HepG2 (cell line): ENCODE results near the gene AURKA. TPM values are rescaled to one million over a fixed set of nuclear protein-coding genes. Genes with fewer than 3 reads are reported as not detected.

Source experiments
- BCL6 ChIP-seq: IDR thresholded peaks from 2 replicates; pipeline ENCODE4 v1.6.1; 2016; ENCODE audit warnings: missing genetic modification reagents, missing compliant biosample characterization
- IKZF4 ChIP-seq: sonication (generic); formaldehyde crosslinking; IDR thresholded peaks from 2 replicates; pipeline ENCODE4 v1.5.1; 2020; ENCODE audit warnings: borderline replicate concordance, mild to moderate bottlenecking, low read depth, missing genetic modification reagents; ENCODE audit errors: not compliant biosample characterization
- PTBP1 ChIP-seq: fragments of 200-400 bp; formaldehyde crosslinking; IDR thresholded peaks from 2 replicates; pipeline ENCODE4 v1.6.1; 2018; ENCODE audit warnings: low read length, low read depth; ENCODE audit not compliant: poor library complexity, severe bottlenecking
- RFXAP ChIP-seq: sonication (generic); formaldehyde crosslinking; IDR thresholded peaks from 2 replicates; pipeline ENCODE4 v1.4.0; 2020; ENCODE audit warnings: missing genetic modification reagents, borderline replicate concordance
- ZFP36 ChIP-seq: fragments of 150-350 bp; IDR thresholded peaks from 2 replicates; pipeline ENCODE4 v1.6.1; 2018; ENCODE audit warnings: borderline replicate concordance, low read length, low read depth; ENCODE audit not compliant: partially characterized antibody
- ZFP41 ChIP-seq: sonication (generic); formaldehyde crosslinking; IDR thresholded peaks from 2 replicates; pipeline ENCODE4 v1.4.0; 2020; ENCODE audit warnings: mild to moderate bottlenecking, missing genetic modification reagents, borderline replicate concordance
- ZNF260 ChIP-seq: sonication (generic); formaldehyde crosslinking; IDR thresholded peaks from 2 replicates; pipeline ENCODE4 v1.4.0; 2020; ENCODE audit warnings: missing genetic modification reagents, low read depth, mild to moderate bottlenecking, borderline replicate concordance
- ZNF263 ChIP-seq: sonication (generic); formaldehyde crosslinking; IDR thresholded peaks from 2 replicates; pipeline ENCODE4 v1.4.0; 2020; ENCODE audit warnings: missing genetic modification reagents
- ZNF556 ChIP-seq: sonication (generic); formaldehyde crosslinking; IDR thresholded peaks from 2 replicates; pipeline ENCODE4 v1.4.0; 2020; ENCODE audit warnings: mild to moderate bottlenecking, missing genetic modification reagents, borderline replicate concordance
- ZNF615 ChIP-seq: sonication (generic); formaldehyde crosslinking; IDR thresholded peaks from 2 replicates; pipeline ENCODE4 v1.5.0; 2020; ENCODE audit warnings: mild to moderate bottlenecking, missing genetic modification reagents, borderline replicate concordance
- polyA plus RNA-seq, 8 experiments: library from polyadenylated mRNA; depleted of rRNA in 3 of 8; stranded (reverse) in 7 of 8; unstranded in 1 of 8; fragments of >200 nt; fragmentation: Illumina TruSeq in 4 of 8; extraction: Trizol in 4 of 8; gene quantifications; 2 replicates each; pipeline versions ENCODE4 v1.2.1 to v1.2.3, GENCODE V29; 2011 to 2016; ENCODE audit warnings: low read depth in 4 of 8, missing spikeins in 1 of 8, mixed read lengths in 1 of 8; ENCODE audit not compliant: insufficient read depth in 1 of 8
- total RNA-seq, 5 experiments: library from RNA; depleted of rRNA; stranded (reverse); fragments of >200 nt; fragmentation: Illumina TruSeq; extraction: Trizol; gene quantifications; 2 replicates each; pipeline ENCODE4 v1.2.3, GENCODE V29; 2016; ENCODE audit warnings: low read depth in 1 of 5
- TF ChIP-seq, protein P1 (sequence below): sonication (generic); formaldehyde crosslinking; IDR thresholded peaks from 2 replicates; pipeline ENCODE4 v1.4.0; 2020; ENCODE audit warnings: missing genetic modification reagents
- TF ChIP-seq, protein P2 (sequence below): sonication (generic); formaldehyde crosslinking; IDR thresholded peaks from 2 replicates; pipeline ENCODE4 v1.8.0; 2022; ENCODE audit warnings: mild to moderate bottlenecking, missing genetic modification reagents, borderline replicate concordance
- TF ChIP-seq, protein P3 (sequence below): sonication (generic); formaldehyde crosslinking; IDR thresholded peaks from 2 replicates; pipeline ENCODE4 v1.5.1; 2020; ENCODE audit warnings: missing genetic modification reagents, mild to moderate bottlenecking, borderline replicate concordance
- TF ChIP-seq, protein P4 (sequence below): sonication (generic); formaldehyde crosslinking; IDR thresholded peaks from 2 replicates; pipeline ENCODE4 v1.4.0; 2020; ENCODE audit warnings: missing genetic modification reagents

The AURKA gene
- total and polyA plus RNA-seq, 2 of the 13 experiments (the other 11 are each of a cell fraction or from before 2014, with no cell fraction given): 96.4 to 224 TPM

DNA sequence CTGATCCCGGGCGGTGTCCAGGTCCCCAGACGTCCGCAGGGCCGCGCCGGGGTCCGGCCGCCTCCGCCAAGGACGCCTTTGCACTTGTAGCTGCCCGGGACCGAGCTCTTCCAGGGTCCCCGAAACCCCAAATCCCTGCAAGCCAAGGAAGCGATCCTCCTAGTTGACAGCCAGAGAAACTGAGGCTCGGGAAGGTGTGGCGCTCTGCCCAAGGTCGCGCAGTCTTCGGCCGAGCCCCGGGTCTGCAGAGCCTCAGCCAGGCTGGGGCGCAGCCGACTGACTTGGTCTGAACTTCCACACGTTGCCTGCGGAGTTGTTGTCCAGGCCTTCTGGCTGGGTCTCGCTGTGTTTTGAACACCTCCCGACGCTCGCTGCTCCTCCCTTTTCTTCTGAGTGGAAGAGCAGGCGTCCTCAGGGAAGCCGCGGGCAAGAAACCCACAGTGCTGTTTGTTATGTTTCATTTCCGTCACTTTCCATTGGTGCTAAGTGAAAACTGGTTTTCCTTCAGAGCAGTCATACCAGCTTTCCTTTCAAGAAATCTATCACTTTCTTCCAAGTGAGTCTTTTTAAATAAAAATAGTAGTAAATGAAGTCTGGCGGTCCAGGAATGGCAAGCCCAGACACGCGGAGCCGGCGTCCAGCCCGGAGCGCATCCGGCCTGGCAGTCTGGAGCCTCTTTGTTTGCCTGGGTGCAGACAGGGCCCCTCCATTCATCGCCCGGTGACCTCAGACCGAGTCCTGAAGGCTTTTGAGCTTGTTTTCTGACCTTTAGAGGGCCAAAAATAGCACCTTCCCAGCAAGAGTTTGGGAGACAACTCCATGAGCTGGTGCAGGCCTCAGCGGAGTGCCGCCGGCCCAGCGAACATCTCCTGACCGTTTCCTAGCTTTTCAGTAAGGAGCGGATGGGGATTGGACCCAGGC lies 32.5 kb downstream of the AURKA start (continued):
- TF ChIP-seq ZNF263 (CRISPR knock-in tag) (peak; percentile 37; the same call in 1 of the 2 replicates), RFXAP (CRISPR knock-in tag) (0 out of 2 replicates have a peak, but pooled peaks have one; percentile 30), ZFP41 (no peak), PTBP1 (peak; percentile 50), BCL6 (CRISPR knock-in tag) (peak; percentile 67; the same call in 1 of the 2 replicates), ZNF615 (CRISPR knock-in tag) (peak; percentile 86; the same call in 1 of the 2 replicates), ZFP36 (no peak), ZNF260 (no peak), IKZF4 (CRISPR knock-in tag) (peak; percentile 19), ZNF556 (CRISPR knock-in tag) (peak; percentile 39; the same call in 1 of the 2 replicates)
- TF ChIP-seq, protein P1, sequence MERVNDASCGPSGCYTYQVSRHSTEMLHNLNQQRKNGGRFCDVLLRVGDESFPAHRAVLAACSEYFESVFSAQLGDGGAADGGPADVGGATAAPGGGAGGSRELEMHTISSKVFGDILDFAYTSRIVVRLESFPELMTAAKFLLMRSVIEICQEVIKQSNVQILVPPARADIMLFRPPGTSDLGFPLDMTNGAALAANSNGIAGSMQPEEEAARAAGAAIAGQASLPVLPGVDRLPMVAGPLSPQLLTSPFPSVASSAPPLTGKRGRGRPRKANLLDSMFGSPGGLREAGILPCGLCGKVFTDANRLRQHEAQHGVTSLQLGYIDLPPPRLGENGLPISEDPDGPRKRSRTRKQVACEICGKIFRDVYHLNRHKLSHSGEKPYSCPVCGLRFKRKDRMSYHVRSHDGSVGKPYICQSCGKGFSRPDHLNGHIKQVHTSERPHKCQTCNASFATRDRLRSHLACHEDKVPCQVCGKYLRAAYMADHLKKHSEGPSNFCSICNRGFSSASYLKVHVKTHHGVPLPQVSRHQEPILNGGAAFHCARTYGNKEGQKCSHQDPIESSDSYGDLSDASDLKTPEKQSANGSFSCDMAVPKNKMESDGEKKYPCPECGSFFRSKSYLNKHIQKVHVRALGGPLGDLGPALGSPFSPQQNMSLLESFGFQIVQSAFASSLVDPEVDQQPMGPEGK (CRISPR knock-in tag): peak; percentile 7; the same call in 1 of the 2 replicates
- TF ChIP-seq, protein P2, sequence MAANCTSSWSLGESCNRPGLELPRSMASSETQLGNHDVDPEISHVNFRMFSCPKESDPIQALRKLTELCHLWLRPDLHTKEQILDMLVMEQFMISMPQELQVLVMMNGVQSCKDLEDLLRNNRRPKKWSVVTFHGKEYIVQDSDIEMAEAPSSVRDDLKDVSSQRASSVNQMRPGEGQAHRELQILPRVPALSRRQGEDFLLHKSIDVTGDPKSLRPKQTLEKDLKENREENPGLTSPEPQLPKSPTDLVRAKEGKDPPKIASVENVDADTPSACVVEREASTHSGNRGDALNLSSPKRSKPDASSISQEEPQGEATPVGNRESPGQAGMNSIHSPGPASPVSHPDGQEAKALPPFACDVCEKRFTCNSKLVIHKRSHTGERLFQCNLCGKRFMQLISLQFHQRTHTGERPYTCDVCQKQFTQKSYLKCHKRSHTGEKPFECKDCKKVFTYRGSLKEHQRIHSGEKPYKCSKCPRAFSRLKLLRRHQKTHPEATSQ: peak; percentile 49; the same call in 1 of the 2 replicates
- TF ChIP-seq, protein P3, sequence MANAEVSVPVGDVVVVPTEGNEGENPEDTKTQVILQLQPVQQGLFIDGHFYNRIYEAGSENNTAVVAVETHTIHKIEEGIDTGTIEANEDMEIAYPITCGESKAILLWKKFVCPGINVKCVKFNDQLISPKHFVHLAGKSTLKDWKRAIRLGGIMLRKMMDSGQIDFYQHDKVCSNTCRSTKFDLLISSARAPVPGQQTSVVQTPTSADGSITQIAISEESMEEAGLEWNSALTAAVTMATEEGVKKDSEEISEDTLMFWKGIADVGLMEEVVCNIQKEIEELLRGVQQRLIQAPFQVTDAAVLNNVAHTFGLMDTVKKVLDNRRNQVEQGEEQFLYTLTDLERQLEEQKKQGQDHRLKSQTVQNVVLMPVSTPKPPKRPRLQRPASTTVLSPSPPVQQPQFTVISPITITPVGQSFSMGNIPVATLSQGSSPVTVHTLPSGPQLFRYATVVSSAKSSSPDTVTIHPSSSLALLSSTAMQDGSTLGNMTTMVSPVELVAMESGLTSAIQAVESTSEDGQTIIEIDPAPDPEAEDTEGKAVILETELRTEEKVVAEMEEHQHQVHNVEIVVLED (CRISPR knock-in tag): peak; percentile 62; the same call in 1 of the 2 replicates
- TF ChIP-seq, protein P4, sequence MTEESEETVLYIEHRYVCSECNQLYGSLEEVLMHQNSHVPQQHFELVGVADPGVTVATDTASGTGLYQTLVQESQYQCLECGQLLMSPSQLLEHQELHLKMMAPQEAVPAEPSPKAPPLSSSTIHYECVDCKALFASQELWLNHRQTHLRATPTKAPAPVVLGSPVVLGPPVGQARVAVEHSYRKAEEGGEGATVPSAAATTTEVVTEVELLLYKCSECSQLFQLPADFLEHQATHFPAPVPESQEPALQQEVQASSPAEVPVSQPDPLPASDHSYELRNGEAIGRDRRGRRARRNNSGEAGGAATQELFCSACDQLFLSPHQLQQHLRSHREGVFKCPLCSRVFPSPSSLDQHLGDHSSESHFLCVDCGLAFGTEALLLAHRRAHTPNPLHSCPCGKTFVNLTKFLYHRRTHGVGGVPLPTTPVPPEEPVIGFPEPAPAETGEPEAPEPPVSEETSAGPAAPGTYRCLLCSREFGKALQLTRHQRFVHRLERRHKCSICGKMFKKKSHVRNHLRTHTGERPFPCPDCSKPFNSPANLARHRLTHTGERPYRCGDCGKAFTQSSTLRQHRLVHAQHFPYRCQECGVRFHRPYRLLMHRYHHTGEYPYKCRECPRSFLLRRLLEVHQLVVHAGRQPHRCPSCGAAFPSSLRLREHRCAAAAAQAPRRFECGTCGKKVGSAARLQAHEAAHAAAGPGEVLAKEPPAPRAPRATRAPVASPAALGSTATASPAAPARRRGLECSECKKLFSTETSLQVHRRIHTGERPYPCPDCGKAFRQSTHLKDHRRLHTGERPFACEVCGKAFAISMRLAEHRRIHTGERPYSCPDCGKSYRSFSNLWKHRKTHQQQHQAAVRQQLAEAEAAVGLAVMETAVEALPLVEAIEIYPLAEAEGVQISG (CRISPR knock-in tag): peak; percentile 37
